ENCODE data around the gene LRRC37B.
"Not testable (repeated sequence)": the region's sequence is repeated elsewhere in the genome, so short reads cannot be mapped to it uniquely, and the experiment has no call there.

The LRRC37B gene

GRCh38 chr17:32041306-32041875 is 34.2 kb downstream of the LRRC37B start:
- DNase-seq: not testable (repeated sequence)

GRCh38 chr17:32042266-32042665 is 35.1 kb downstream of the LRRC37B start:
- not testable (repeated sequence) for DNase-seq

- not testable (repeated sequence) for DNase-seq
Observed at GRCh38 chr17:32045611-32046010, 38.4 kb downstream of the LRRC37B start.

GRCh38 chr17:32047663-32048062 is 40.5 kb downstream of the LRRC37B start:
- DNase-seq: not testable (repeated sequence)

GRCh38 chr17:32054985-32055384 is 47.8 kb downstream of the LRRC37B start:
- DNase-seq: not testable (repeated sequence)

GRCh38 chr17:32055425-32055824 is 48.2 kb downstream of the LRRC37B start:
- DNase-seq: not testable (repeated sequence)

GRCh38 chr17:32056500-32056899 is 49.3 kb downstream of the LRRC37B start:
- DNase-seq: not testable (repeated sequence)

GRCh38 chr17:32057460-32058105 is 50.4 kb downstream of the LRRC37B start:
- DNase-seq: not testable (repeated sequence)

- DNase-seq: not testable (repeated sequence)
Observed at GRCh38 chr17:32060695-32061094, 53.5 kb downstream of the LRRC37B start.

- not testable (repeated sequence) for DNase-seq
Observed at GRCh38 chr17:32061840-32062239, 54.7 kb downstream of the LRRC37B start.

- DNase-seq: not testable (repeated sequence)
Observed at GRCh38 chr17:32064091-32064490, 56.9 kb downstream of the LRRC37B start.

- DNase-seq: not testable (repeated sequence)
Observed at GRCh38 chr17:32066123-32066680, 59.0 kb downstream of the LRRC37B start.

GRCh38 chr17:32066863-32067642 is 59.9 kb downstream of the LRRC37B start:
- DNase-seq: not testable (repeated sequence)

- DNase-seq: not testable (repeated sequence)
Observed at GRCh38 chr17:32069067-32069466, 61.9 kb downstream of the LRRC37B start.

- not testable (repeated sequence) for DNase-seq
Observed at GRCh38 chr17:32071961-32072360, 64.8 kb downstream of the LRRC37B start.

- not testable (repeated sequence) for DNase-seq
Observed at GRCh38 chr17:32073131-32073530, 65.9 kb downstream of the LRRC37B start.

- peak in 1 of 56 donors; percentile 10 for DNase-seq
Observed at GRCh38 chr17:32079753-32080152, 72.6 kb downstream of the LRRC37B start.

- DNase-seq: peak in 4 of 56 donors; percentile 5 to 29 (median 8)
Observed at GRCh38 chr17:32083550-32083979, 76.4 kb downstream of the LRRC37B start.

GRCh38 chr17:32084003-32084941 is 77.1 kb downstream of the LRRC37B start:
- DNase-seq: peak in 27 of 56 donors; percentile 9 to 74 (median 28)

All from amygdala (tissue), 56 donors.